ENCODE data around the gene FHIT.

The FHIT gene

GRCh38 chr3:60434323-60434722 is 816.9 kb downstream of the FHIT start:
- no peak for DNase-seq

- DNase-seq: no peak
Measured at GRCh38 chr3:60431599-60431958, 819.7 kb downstream of the FHIT start.

GRCh38 chr3:60430205-60430604 is 821.0 kb downstream of the FHIT start:
- DNase-seq: no peak

GRCh38 chr3:60427109-60427508 is 824.1 kb downstream of the FHIT start:
- DNase-seq: no peak

- DNase-seq: no peak
Measured at GRCh38 chr3:60424942-60425341, 826.3 kb downstream of the FHIT start.

GRCh38 chr3:60424034-60424433 is 827.2 kb downstream of the FHIT start:
- no peak for DNase-seq

- DNase-seq: no peak
Measured at GRCh38 chr3:60423556-60423955, 827.7 kb downstream of the FHIT start.

- DNase-seq: no peak
Measured at GRCh38 chr3:60421749-60422446, 829.4 kb downstream of the FHIT start.

GRCh38 chr3:60417576-60417975 is 833.7 kb downstream of the FHIT start:
- DNase-seq: no peak

- no peak for DNase-seq
Measured at GRCh38 chr3:60414011-60414410, 837.2 kb downstream of the FHIT start.

- DNase-seq: no peak
Measured at GRCh38 chr3:60413551-60413950, 837.7 kb downstream of the FHIT start.

- no peak for DNase-seq
Measured at GRCh38 chr3:60403866-60404265, 847.4 kb downstream of the FHIT start.

- no peak for DNase-seq
Measured at GRCh38 chr3:60402931-60403330, 848.3 kb downstream of the FHIT start.

- no peak for DNase-seq
Measured at GRCh38 chr3:60399861-60400845, 851.1 kb downstream of the FHIT start.

GRCh38 chr3:60399292-60399691 is 852.0 kb downstream of the FHIT start:
- DNase-seq: no peak

GRCh38 chr3:60395173-60395762 is 856.0 kb downstream of the FHIT start:
- DNase-seq: no peak

GRCh38 chr3:60393946-60394345 is 857.3 kb downstream of the FHIT start:
- DNase-seq: no peak

GRCh38 chr3:60392501-60392900 is 858.8 kb downstream of the FHIT start:
- DNase-seq: no peak

- DNase-seq: no peak
Measured at GRCh38 chr3:60391292-60391691, 860.0 kb downstream of the FHIT start.

GRCh38 chr3:60388731-60389130 is 862.5 kb downstream of the FHIT start:
- no peak for DNase-seq

GRCh38 chr3:60386306-60386705 is 864.9 kb downstream of the FHIT start:
- DNase-seq: no peak

- no peak for DNase-seq
Measured at GRCh38 chr3:60384341-60384740, 866.9 kb downstream of the FHIT start.

- DNase-seq: no peak
Measured at GRCh38 chr3:60383345-60383744, 867.9 kb downstream of the FHIT start.

GRCh38 chr3:60366486-60366885 is 884.8 kb downstream of the FHIT start:
- DNase-seq: no peak

Data from NCI-H2081 treated with DMSO at 0.1 percent for 48 hours (cell line).